ENCODE data around the gene GRAMD2B.

Gene GRAMD2B

DNA sequence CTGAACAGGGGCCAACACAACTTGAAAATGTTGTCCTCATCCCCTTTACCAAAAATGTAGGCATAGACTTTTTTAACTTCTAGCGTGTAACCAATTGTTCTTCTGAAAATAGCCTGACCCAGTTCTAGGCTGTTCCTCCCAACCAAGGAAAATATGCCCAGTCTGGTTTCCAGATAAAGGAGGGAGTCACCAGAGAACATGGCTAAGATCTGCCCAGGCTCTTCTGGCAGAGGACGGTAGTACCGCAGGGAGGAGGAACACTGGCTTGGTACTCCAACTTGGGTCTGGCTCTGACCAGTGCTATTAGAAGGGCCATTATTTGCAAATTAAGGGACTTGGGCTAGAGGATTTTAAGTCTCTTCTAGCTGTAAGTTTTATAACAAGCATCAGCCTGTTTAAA lies 63.1 kb downstream of the GRAMD2B start:
- Histone ChIP-seq H3K9ac (ENCODE audit: low read depth, low read length, poor library complexity, severe bottlenecking) (no peak overlapping the region), H3K9me3 (ENCODE audit: insufficient read depth, low read depth, low read length) (no peaks in the 10 kb centered on the region), H3K79me2 (ENCODE audit: insufficient read depth, low read length) (no peaks in the 10 kb centered on the region), H3K27me3 (ENCODE audit: insufficient read depth, low read length, poor library complexity, severe bottlenecking) (no peaks in the 10 kb centered on the region), H3K4me3 (ENCODE audit: low read length, poor library complexity, severe bottlenecking) (no peak overlapping the region), H3K4me1 (ENCODE audit: insufficient read depth, low read length, poor library complexity, severe bottlenecking) (no peaks in the 10 kb centered on the region), H3F3A (ENCODE audit: low read depth) (no peaks in the 10 kb centered on the region), H3K4me2 (ENCODE audit: low read depth, low read length, poor library complexity, severe bottlenecking) (no peak overlapping the region), H4K20me1 (ENCODE audit: insufficient read depth, low read length, poor library complexity, severe bottlenecking) (no peaks in the 10 kb centered on the region), H2AFZ (ENCODE audit: low read length) (no peak overlapping the region), H3K9me2 (replicated peaks; ENCODE audit: low read depth, low read length) (no peaks in the 10 kb centered on the region), H3K36me3 (ENCODE audit: insufficient read depth, low read length) (no peaks in the 10 kb centered on the region)
- TF ChIP-seq, protein P1, sequence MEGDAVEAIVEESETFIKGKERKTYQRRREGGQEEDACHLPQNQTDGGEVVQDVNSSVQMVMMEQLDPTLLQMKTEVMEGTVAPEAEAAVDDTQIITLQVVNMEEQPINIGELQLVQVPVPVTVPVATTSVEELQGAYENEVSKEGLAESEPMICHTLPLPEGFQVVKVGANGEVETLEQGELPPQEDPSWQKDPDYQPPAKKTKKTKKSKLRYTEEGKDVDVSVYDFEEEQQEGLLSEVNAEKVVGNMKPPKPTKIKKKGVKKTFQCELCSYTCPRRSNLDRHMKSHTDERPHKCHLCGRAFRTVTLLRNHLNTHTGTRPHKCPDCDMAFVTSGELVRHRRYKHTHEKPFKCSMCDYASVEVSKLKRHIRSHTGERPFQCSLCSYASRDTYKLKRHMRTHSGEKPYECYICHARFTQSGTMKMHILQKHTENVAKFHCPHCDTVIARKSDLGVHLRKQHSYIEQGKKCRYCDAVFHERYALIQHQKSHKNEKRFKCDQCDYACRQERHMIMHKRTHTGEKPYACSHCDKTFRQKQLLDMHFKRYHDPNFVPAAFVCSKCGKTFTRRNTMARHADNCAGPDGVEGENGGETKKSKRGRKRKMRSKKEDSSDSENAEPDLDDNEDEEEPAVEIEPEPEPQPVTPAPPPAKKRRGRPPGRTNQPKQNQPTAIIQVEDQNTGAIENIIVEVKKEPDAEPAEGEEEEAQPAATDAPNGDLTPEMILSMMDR (conservative IDR thresholded peaks at IDR 0.05; ENCODE audit: low read length): no peak
- TF ChIP-seq EZH2phosphoT487 (IDR thresholded peaks at IDR 0.05; ENCODE audit: borderline replicate concordance): no peak

DNA sequence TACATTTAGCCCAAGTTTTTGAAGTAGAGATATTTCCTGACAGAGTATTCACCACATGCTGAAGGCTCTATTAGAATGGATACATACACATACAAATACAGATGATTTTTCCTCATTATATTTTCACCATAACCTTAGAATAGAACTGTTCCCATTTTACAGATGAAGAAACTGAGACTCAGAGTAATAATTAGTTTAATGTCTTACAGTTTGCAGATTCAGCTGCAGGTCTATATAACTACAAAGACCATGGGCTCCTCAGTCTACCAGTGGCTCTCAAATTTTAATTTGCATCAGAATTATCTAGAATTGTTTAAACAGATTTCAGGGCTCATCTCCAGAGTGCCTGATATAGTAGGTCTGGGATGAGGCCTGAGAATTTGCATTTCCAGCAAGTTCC lies 64.4 kb downstream of the GRAMD2B start:
- no peak overlapping the region for H2AFZ ChIP-seq (ENCODE audit: low read length)
- H3K36me3 ChIP-seq (ENCODE audit: insufficient read depth, low read length): no peaks in the 10 kb centered on the region
- no peaks in the 10 kb centered on the region for H4K20me1 ChIP-seq (ENCODE audit: insufficient read depth, low read length, poor library complexity, severe bottlenecking)
- no peaks in the 10 kb centered on the region for H3K4me1 ChIP-seq (ENCODE audit: insufficient read depth, low read length, poor library complexity, severe bottlenecking)
- no peak overlapping the region for H3K4me3 ChIP-seq (ENCODE audit: low read length, poor library complexity, severe bottlenecking)
- no peaks in the 10 kb centered on the region for H3K79me2 ChIP-seq (ENCODE audit: insufficient read depth, low read length)
- H3F3A ChIP-seq (ENCODE audit: low read depth): no peaks in the 10 kb centered on the region
- no peak overlapping the region for H3K9ac ChIP-seq (ENCODE audit: low read depth, low read length, poor library complexity, severe bottlenecking)
- H3K9me3 ChIP-seq (ENCODE audit: insufficient read depth, low read depth, low read length): no peaks in the 10 kb centered on the region
- no peak for TF ChIP-seq EZH2phosphoT487 (IDR thresholded peaks at IDR 0.05; ENCODE audit: borderline replicate concordance)
- TF ChIP-seq, protein P1 (conservative IDR thresholded peaks at IDR 0.05; ENCODE audit: low read length): no peak
- no peaks in the 10 kb centered on the region for H3K27me3 ChIP-seq (ENCODE audit: insufficient read depth, low read length, poor library complexity, severe bottlenecking)
- H3K4me2 ChIP-seq (ENCODE audit: low read depth, low read length, poor library complexity, severe bottlenecking): no peak overlapping the region
- H3K9me2 ChIP-seq (replicated peaks; ENCODE audit: low read depth, low read length): no peaks in the 10 kb centered on the region

GRCh38 chr5:126488443-126489065 lies 65.3 kb downstream of the GRAMD2B start:
- Histone ChIP-seq H3K9me2 (replicated peaks; ENCODE audit: low read depth, low read length) (no peaks in the 10 kb centered on the region), H3K79me2 (ENCODE audit: insufficient read depth, low read length) (no peaks in the 10 kb centered on the region), H3K27me3 (ENCODE audit: insufficient read depth, low read length, poor library complexity, severe bottlenecking) (no peaks in the 10 kb centered on the region), H3K9ac (ENCODE audit: low read depth, low read length, poor library complexity, severe bottlenecking) (no peak overlapping the region), H3K4me2 (ENCODE audit: low read depth, low read length, poor library complexity, severe bottlenecking) (no peak overlapping the region), H3K4me3 (ENCODE audit: low read length, poor library complexity, severe bottlenecking) (no peak overlapping the region), H4K20me1 (ENCODE audit: insufficient read depth, low read length, poor library complexity, severe bottlenecking) (no peaks in the 10 kb centered on the region), H3F3A (ENCODE audit: low read depth) (no peaks in the 10 kb centered on the region), H3K36me3 (ENCODE audit: insufficient read depth, low read length) (no peaks in the 10 kb centered on the region), H3K4me1 (ENCODE audit: insufficient read depth, low read length, poor library complexity, severe bottlenecking) (no peaks in the 10 kb centered on the region), H2AFZ (ENCODE audit: low read length) (no peak overlapping the region), H3K9me3 (ENCODE audit: insufficient read depth, low read depth, low read length) (no peaks in the 10 kb centered on the region)
- TF ChIP-seq EZH2phosphoT487 (IDR thresholded peaks at IDR 0.05; ENCODE audit: borderline replicate concordance): no peak
- TF ChIP-seq, protein P1 (conservative IDR thresholded peaks at IDR 0.05; ENCODE audit: low read length): no peak

Data from Loucy (cell line).